ENCODE results near the gene PCSK6.

DNA sequence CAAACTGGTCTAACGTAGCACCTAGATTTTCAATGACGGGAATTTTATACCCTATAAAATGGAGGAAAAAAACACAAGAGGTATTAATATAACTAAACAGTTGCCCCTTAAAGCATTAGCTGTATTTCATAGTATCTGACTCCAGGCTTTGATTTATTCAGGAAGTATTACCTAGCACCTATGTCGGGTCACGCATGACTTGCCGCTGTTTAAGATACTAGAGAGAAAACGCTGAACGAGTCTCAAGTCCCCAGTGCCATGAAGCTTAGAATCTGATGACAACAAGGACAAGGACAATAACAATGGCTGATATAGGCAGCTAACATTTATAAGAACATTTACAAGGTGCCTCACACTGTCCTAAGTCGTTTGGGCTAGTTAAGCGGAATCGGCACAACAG lies 196.4 kb downstream of the PCSK6 start:
- no peak for TF ChIP-seq CTCF (IDR thresholded peaks at IDR 0.05; ENCODE audit: low read length)
- no peak for TF ChIP-seq EZH2 (optimal IDR thresholded peaks at IDR 0.05; ENCODE audit: low read depth, low read length)
- TF ChIP-seq EZH2phosphoT487 (IDR thresholded peaks at IDR 0.05; ENCODE audit: low read length) = no peak

Measured in MM.1S (cell line).